K562 (cell line): ENCODE data around the gene WHAMM. TPM values are rescaled to one million over a fixed set of nuclear protein-coding genes. Genes with fewer than 3 reads are reported as not detected.

Source experiments
- ATF4 ChIP-seq: fragments of 450-650 bp; formaldehyde crosslinking; IDR thresholded peaks from 2 replicates; pipeline ENCODE4 v1.4.0; 2022; ENCODE audit warnings: mild to moderate bottlenecking, moderate library complexity
- C11orf30 ChIP-seq: fragments of 450-650 bp; IDR thresholded peaks from 2 replicates; pipeline ENCODE4 v1.6.1; 2016; ENCODE audit warnings: low read depth, mild to moderate bottlenecking
- CCNT2 ChIP-seq: IDR thresholded peaks from 2 replicates; pipeline ENCODE4 v1.6.1; 2011; ENCODE audit warnings: borderline replicate concordance, low read depth, mild to moderate bottlenecking, moderate library complexity, mixed read lengths, low read length; ENCODE audit not compliant: insufficient read length; ENCODE audit errors: extremely low read depth
- CGGBP1 ChIP-seq: fragments of 250-450 bp; sonication (Bioruptor Pico); IDR thresholded peaks from 2 replicates; pipeline ENCODE4 v1.9.0; 2021; ENCODE audit warnings: mild to moderate bottlenecking
- COPS2 ChIP-seq: fragments of 450-650 bp; conservative IDR thresholded peaks from 2 replicates; pipeline ENCODE4 v1.6.1; 2016; ENCODE audit warnings: mild to moderate bottlenecking, moderate library complexity
- DACH1 ChIP-seq: fragments of 450-650 bp; IDR thresholded peaks from 2 replicates; pipeline ENCODE4 v1.6.1; 2018; ENCODE audit not compliant: partially characterized antibody
- EGR1 ChIP-seq: fragments of 450-650 bp; conservative IDR thresholded peaks from 2 replicates; pipeline ENCODE4 v1.6.1; 2017; ENCODE audit warnings: mild to moderate bottlenecking
- GTF2E2 ChIP-seq: fragments of 200-800 bp; sonication (Bioruptor generic); IDR thresholded peaks from 2 replicates; pipeline ENCODE4 v1.6.1; 2016; ENCODE audit warnings: missing genetic modification characterization, missing compliant biosample characterization
- HNRNPL ChIP-seq: fragments of 200-400 bp; formaldehyde crosslinking; IDR thresholded peaks from 2 replicates; pipeline ENCODE4 v1.6.1; 2017; ENCODE audit warnings: low read depth, mild to moderate bottlenecking, low read length
- KDM5B ChIP-seq: fragments of 200-600 bp; sonication (generic); IDR thresholded peaks from 2 replicates; pipeline ENCODE4 v1.6.1; 2012; ENCODE audit warnings: low read depth, mild to moderate bottlenecking, moderate library complexity, low read length, control low read depth, inconsistent platforms; ENCODE audit not compliant: insufficient replicate concordance
- POU5F1 ChIP-seq: fragments of 150-350 bp; IDR thresholded peaks from 2 replicates; pipeline ENCODE4 v1.6.1; 2014; ENCODE audit warnings: borderline replicate concordance, low read length, low read depth, mild to moderate bottlenecking; ENCODE audit not compliant: partially characterized antibody
- RB1 ChIP-seq: fragments of 450-650 bp; IDR thresholded peaks from 2 replicates; pipeline ENCODE4 v1.6.1; 2017; ENCODE audit warnings: low read depth, mild to moderate bottlenecking
- ZBED1 ChIP-seq: IDR thresholded peaks from 2 replicates; pipeline ENCODE4 v1.6.1; 2014
- ZBTB1 ChIP-seq: sonication (generic); formaldehyde crosslinking; IDR thresholded peaks from 2 replicates; pipeline ENCODE4 v1.8.1; 2023; ENCODE audit warnings: missing genetic modification reagents, low read depth, mild to moderate bottlenecking, borderline replicate concordance
- ZNF175 ChIP-seq: fragments of 200-800 bp; sonication (Bioruptor generic); IDR thresholded peaks from 2 replicates; pipeline ENCODE4 v1.6.1; 2016; ENCODE audit warnings: low read depth, mild to moderate bottlenecking, missing genetic modification characterization, missing compliant biosample characterization
- ZNF311 ChIP-seq: fragments of 250-450 bp; sonication (Bioruptor Pico); IDR thresholded peaks from 2 replicates; pipeline ENCODE4 v1.4.0; 2020; ENCODE audit warnings: mild to moderate bottlenecking, moderate library complexity
- ZNF766 ChIP-seq: fragments of 200-800 bp; sonication (Bioruptor generic); conservative IDR thresholded peaks from 2 replicates; pipeline ENCODE4 v1.6.1; 2016; ENCODE audit warnings: missing genetic modification characterization, missing compliant biosample characterization
- polyA plus RNA-seq, 8 experiments: library from polyadenylated mRNA; depleted of rRNA in 4 of 8; stranded (reverse) in 5 of 8; unstranded in 3 of 8; fragments of >200 nt; fragmentation: Nextera tagmentation in 2 of 8; fragmentation: Illumina TruSeq in 1 of 8; extraction: Ambion mirVana in 2 of 8; extraction: Trizol in 1 of 8; gene quantifications; 2 replicates each; pipeline versions ENCODE4 v1.2.1 to v1.2.3, GENCODE V29; 2011 to 2014; ENCODE audit warnings: inconsistent platforms in 1 of 8, missing spikeins in 1 of 8
- total RNA-seq, 7 experiments: library from RNA; depleted of rRNA in 6 of 7; stranded (reverse); fragments of >200 nt in 6 of 7; fragmentation: Illumina TruSeq in 2 of 7; extraction: Trizol in 2 of 7; gene quantifications; 2 replicates each; pipeline versions ENCODE4 v1.2.1 to v1.2.3, GENCODE V29; 2011 to 2021; ENCODE audit warnings: low replicate concordance in 1 of 7
- TF ChIP-seq, protein P1 (sequence below): fragments of 450-650 bp; conservative IDR thresholded peaks from 2 replicates; pipeline ENCODE4 v1.6.1; 2016; ENCODE audit warnings: missing genetic modification characterization, low read depth, mild to moderate bottlenecking, missing compliant biosample characterization, moderate library complexity
- TF ChIP-seq, protein P2 (sequence below): fragments of 200-800 bp; sonication (Bioruptor generic); IDR thresholded peaks from 2 replicates; pipeline ENCODE4 v1.6.1; 2016; ENCODE audit warnings: missing genetic modification characterization, missing compliant biosample characterization
- TF ChIP-seq, protein P3 (sequence below): sonication (generic); formaldehyde crosslinking; IDR thresholded peaks from 2 replicates; pipeline ENCODE4 v1.9.0; 2022; ENCODE audit warnings: mild to moderate bottlenecking, missing genetic modification reagents
- TF ChIP-seq, protein P4 (sequence below): IDR thresholded peaks from 2 replicates; pipeline ENCODE4 v1.6.1; 2011; ENCODE audit not compliant: insufficient read length; ENCODE audit errors: extremely low read depth

WHAMM gene
- total and polyA plus RNA-seq, 9 of the 15 experiments (the other 6 are each of a cell fraction or from before 2014, with no cell fraction given): 2.0 to 4.8 (median 3.6) TPM

DNA sequence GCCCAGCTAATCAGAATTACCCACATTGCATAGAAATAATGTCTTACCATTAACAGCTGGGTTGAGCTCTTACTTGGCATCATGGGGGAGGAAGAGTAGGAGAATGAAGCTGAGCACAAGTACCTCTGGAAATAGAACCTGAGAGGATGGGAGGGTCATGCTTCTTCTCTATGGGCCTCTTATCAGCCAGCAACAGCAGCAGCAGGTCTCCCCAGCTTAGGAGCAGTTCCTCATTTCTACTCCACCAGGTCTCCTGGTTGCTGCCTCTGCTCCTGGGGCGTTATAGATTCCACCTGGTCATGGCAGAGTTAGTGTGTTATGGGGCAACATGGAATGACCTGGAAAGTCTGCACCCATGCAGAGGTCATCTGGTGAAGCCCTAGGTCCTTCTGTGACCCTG lies 6.9 kb upstream of the WHAMM start (continued):
- TF ChIP-seq, protein P1, sequence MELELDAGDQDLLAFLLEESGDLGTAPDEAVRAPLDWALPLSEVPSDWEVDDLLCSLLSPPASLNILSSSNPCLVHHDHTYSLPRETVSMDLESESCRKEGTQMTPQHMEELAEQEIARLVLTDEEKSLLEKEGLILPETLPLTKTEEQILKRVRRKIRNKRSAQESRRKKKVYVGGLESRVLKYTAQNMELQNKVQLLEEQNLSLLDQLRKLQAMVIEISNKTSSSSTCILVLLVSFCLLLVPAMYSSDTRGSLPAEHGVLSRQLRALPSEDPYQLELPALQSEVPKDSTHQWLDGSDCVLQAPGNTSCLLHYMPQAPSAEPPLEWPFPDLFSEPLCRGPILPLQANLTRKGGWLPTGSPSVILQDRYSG (tag): no peak
- TF ChIP-seq, protein P2, sequence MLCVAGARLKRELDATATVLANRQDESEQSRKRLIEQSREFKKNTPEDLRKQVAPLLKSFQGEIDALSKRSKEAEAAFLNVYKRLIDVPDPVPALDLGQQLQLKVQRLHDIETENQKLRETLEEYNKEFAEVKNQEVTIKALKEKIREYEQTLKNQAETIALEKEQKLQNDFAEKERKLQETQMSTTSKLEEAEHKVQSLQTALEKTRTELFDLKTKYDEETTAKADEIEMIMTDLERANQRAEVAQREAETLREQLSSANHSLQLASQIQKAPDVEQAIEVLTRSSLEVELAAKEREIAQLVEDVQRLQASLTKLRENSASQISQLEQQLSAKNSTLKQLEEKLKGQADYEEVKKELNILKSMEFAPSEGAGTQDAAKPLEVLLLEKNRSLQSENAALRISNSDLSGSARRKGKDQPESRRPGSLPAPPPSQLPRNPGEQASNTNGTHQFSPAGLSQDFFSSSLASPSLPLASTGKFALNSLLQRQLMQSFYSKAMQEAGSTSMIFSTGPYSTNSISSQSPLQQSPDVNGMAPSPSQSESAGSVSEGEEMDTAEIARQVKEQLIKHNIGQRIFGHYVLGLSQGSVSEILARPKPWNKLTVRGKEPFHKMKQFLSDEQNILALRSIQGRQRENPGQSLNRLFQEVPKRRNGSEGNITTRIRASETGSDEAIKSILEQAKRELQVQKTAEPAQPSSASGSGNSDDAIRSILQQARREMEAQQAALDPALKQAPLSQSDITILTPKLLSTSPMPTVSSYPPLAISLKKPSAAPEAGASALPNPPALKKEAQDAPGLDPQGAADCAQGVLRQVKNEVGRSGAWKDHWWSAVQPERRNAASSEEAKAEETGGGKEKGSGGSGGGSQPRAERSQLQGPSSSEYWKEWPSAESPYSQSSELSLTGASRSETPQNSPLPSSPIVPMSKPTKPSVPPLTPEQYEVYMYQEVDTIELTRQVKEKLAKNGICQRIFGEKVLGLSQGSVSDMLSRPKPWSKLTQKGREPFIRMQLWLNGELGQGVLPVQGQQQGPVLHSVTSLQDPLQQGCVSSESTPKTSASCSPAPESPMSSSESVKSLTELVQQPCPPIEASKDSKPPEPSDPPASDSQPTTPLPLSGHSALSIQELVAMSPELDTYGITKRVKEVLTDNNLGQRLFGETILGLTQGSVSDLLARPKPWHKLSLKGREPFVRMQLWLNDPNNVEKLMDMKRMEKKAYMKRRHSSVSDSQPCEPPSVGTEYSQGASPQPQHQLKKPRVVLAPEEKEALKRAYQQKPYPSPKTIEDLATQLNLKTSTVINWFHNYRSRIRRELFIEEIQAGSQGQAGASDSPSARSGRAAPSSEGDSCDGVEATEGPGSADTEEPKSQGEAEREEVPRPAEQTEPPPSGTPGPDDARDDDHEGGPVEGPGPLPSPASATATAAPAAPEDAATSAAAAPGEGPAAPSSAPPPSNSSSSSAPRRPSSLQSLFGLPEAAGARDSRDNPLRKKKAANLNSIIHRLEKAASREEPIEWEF (CRISPR knock-in tag): no peak
- TF ChIP-seq ZNF311: no peak
- TF ChIP-seq C11orf30: no peak
- no peak for TF ChIP-seq GTF2E2 (tag)
- TF ChIP-seq ZBED1: no peak
- TF ChIP-seq RB1: no peak
- no peak for TF ChIP-seq ZBTB1 (CRISPR knock-in tag)
- no peak for TF ChIP-seq ZNF175
- TF ChIP-seq, protein P3, sequence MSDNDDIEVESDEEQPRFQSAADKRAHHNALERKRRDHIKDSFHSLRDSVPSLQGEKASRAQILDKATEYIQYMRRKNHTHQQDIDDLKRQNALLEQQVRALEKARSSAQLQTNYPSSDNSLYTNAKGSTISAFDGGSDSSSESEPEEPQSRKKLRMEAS (CRISPR knock-in tag): peak; percentile 80
- peak; percentile 65 for TF ChIP-seq CCNT2
- TF ChIP-seq COPS2: no peak
- no peak for TF ChIP-seq EGR1
- TF ChIP-seq CGGBP1 (CRISPR knock-in tag): no peak
- no peak for TF ChIP-seq DACH1
- TF ChIP-seq POU5F1: no peak
- peak; percentile 70 for TF ChIP-seq ZNF766 (CRISPR knock-in tag)
- TF ChIP-seq, protein P4, sequence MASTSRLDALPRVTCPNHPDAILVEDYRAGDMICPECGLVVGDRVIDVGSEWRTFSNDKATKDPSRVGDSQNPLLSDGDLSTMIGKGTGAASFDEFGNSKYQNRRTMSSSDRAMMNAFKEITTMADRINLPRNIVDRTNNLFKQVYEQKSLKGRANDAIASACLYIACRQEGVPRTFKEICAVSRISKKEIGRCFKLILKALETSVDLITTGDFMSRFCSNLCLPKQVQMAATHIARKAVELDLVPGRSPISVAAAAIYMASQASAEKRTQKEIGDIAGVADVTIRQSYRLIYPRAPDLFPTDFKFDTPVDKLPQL: no peak
- no peak for TF ChIP-seq HNRNPL
- TF ChIP-seq KDM5B: no peak
- no peak for TF ChIP-seq ATF4
